AG08395 (cell line): ENCODE measurements around the gene CLGN.
A peak's percentile ranks its signal among the peaks of the same experiment; 100 is the strongest.
"Not testable (repeated sequence)": the region's sequence is repeated elsewhere in the genome, so short reads cannot be mapped to it uniquely, and the experiment has no call there.

ENCODE experiments used
- DNase-seq: peaks from one replicate; pipeline ENCODE4 v3.0.0; 2012; ENCODE audit warnings: mixed read lengths, low spot score

Gene CLGN

GRCh38 chr4:140427106-140427918 is at the start of gene CLGN:
CLGN (minus strand) TSS chr4:140427648; CDS start chr4:140413078, 14,570 bp downstream.
- DNase-seq = peak; percentile 63

- no peak for DNase-seq
Measured at GRCh38 chr4:140472156-140472555, 44.7 kb upstream of the CLGN start.

GRCh38 chr4:140469791-140470733 is 42.6 kb upstream of the CLGN start:
- no peak for DNase-seq

- DNase-seq = no peak
Measured at GRCh38 chr4:140466146-140466545, 38.7 kb upstream of the CLGN start.

- DNase-seq = no peak
Measured at GRCh38 chr4:140463614-140464013, 36.2 kb upstream of the CLGN start.

- no peak for DNase-seq
Measured at GRCh38 chr4:140463182-140463581, 35.7 kb upstream of the CLGN start.

GRCh38 chr4:140450352-140450751 is 22.9 kb upstream of the CLGN start:
- no peak for DNase-seq

GRCh38 chr4:140448830-140449229 is 21.4 kb upstream of the CLGN start:
- DNase-seq = no peak

- no peak for DNase-seq
Measured at GRCh38 chr4:140448162-140448561, 20.7 kb upstream of the CLGN start.

- DNase-seq = not testable (repeated sequence)
Measured at GRCh38 chr4:140444347-140444746, 16.9 kb upstream of the CLGN start.

- no peak for DNase-seq
Measured at GRCh38 chr4:140439644-140440142, 12.2 kb upstream of the CLGN start.

- no peak for DNase-seq
Measured at GRCh38 chr4:140427919-140428471, 547 bp upstream of the CLGN start.

- DNase-seq = no peak
Measured at GRCh38 chr4:140426610-140427105, 790 bp downstream of the CLGN start.

- no peak for DNase-seq
Measured at GRCh38 chr4:140423106-140423505, 4.3 kb downstream of the CLGN start.

GRCh38 chr4:140413130-140413969 is 14.1 kb downstream of the CLGN start:
- DNase-seq = not testable (repeated sequence)

GRCh38 chr4:140408974-140409373 is 18.5 kb downstream of the CLGN start:
- DNase-seq = no peak

GRCh38 chr4:140406292-140406691 is 21.2 kb downstream of the CLGN start:
- DNase-seq = no peak

- no peak for DNase-seq
Measured at GRCh38 chr4:140400111-140400510, 27.3 kb downstream of the CLGN start.

GRCh38 chr4:140395668-140396067 is 31.8 kb downstream of the CLGN start:
- DNase-seq = no peak

- no peak for DNase-seq
Measured at GRCh38 chr4:140388015-140388414, 39.4 kb downstream of the CLGN start.

- DNase-seq = no peak
Measured at GRCh38 chr4:140382732-140383131, 44.7 kb downstream of the CLGN start.
